NCI-H82 (cell line): ENCODE data around the gene RASAL2.
A peak's percentile ranks its signal among the peaks of the same experiment; 100 is the strongest.

ENCODE experiments used
- DNase-seq: peaks from one replicate; lab custom pipeline; 2025; lab: John Stamatoyannopoulos, UW

The RASAL2 gene

GRCh38 chr1:178513278-178513983, 419.5 kb downstream of the RASAL2 start:
- peak; percentile 14 for DNase-seq

- no peak for DNase-seq
These were observed 422.2 kb downstream of the RASAL2 start for GRCh38 chr1:178516110-178516509.

GRCh38 chr1:178518894-178519293, 425.0 kb downstream of the RASAL2 start:
- DNase-seq = no peak

- DNase-seq = no peak
These were observed 426.9 kb downstream of the RASAL2 start for GRCh38 chr1:178520803-178521202.

- no peak for DNase-seq
These were observed 427.3 kb downstream of the RASAL2 start for GRCh38 chr1:178521241-178521640.

GRCh38 chr1:178527117-178527516, 433.2 kb downstream of the RASAL2 start:
- no peak for DNase-seq

- DNase-seq = no peak
These were observed 434.5 kb downstream of the RASAL2 start for GRCh38 chr1:178528228-178528952.

- no peak for DNase-seq
These were observed 435.0 kb downstream of the RASAL2 start for GRCh38 chr1:178528953-178529335.

- no peak for DNase-seq
These were observed 435.6 kb downstream of the RASAL2 start for GRCh38 chr1:178529364-178530036.

- no peak for DNase-seq
These were observed 436.1 kb downstream of the RASAL2 start for GRCh38 chr1:178530037-178530402.

GRCh38 chr1:178530502-178530901, 436.6 kb downstream of the RASAL2 start:
- no peak for DNase-seq

- no peak for DNase-seq
These were observed 438.0 kb downstream of the RASAL2 start for GRCh38 chr1:178531887-178532286.

GRCh38 chr1:178532392-178532791, 438.5 kb downstream of the RASAL2 start:
- peak; percentile 93 for DNase-seq

GRCh38 chr1:178533121-178533946, 439.4 kb downstream of the RASAL2 start:
- no peak for DNase-seq
